Kidney glomerular epithelial cell (primary cell): ENCODE measurements around the gene RGL1.
A peak's percentile ranks its signal among the peaks of the same experiment; 100 is the strongest.
"Not testable (repeated sequence)": the region's sequence is repeated elsewhere in the genome, so short reads cannot be mapped to it uniquely, and the experiment has no call there.

Experiments
- DNase-seq: peaks from one replicate; lab custom pipeline; 2025; lab: John Stamatoyannopoulos, UW

The RGL1 gene

DNA sequence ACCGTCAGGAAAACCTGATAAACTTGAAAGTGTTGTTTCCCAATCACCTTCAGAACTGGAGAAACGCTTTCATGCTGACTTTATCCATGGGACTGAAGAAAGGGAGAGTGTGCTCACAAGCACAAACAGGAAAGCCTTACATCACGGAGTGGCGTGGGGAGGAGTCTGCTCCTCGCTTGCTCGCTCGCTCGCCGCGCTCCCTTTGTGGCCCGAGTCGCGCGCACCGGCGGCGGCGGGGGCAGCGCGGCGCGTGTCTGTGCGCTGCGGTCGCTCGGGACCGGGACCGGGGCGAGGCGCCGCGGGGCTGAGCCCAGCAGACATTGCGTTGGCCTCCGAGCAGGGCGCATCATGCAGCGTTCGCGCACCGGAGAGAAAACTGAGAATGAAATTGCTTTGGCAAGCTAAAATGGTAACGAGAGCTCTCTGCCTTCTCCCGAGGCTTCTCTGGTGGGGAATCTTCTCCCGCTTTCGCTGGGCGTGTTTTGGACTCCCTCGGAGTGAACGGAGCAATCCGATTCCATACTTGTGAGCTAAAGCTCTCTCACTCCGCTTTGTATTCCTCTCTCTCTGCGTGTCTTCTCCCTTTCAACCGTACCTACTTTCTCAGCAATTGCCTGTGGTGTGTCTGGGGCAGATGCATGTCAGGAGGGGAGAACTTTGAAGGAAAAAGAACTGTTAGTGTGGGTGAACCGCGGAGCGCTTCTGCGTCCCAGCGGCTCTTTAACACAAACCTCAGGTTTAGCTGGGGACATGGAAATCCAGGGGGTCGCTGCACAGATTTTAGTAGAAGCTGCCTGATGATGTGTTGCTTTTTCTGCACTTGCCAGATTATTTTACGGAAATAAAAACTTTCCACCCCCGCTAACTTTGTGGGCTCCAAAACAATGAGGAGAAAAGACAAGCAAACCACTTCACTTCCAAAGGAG lies at the start of gene RGL1:
Gene RGL1 (plus strand): TSS at position 205 of the 926 bp plus-strand sequence. CDS start 178 bp downstream, at position 383.
- DNase-seq, result peak; percentile 69

- DNase-seq, result no peak
Measured at GRCh38 chr1:183756326-183756725, 48.6 kb upstream of the RGL1 start.

- peak; percentile 91 for DNase-seq
Measured at GRCh38 chr1:183757061-183757460, 47.9 kb upstream of the RGL1 start.

DNA sequence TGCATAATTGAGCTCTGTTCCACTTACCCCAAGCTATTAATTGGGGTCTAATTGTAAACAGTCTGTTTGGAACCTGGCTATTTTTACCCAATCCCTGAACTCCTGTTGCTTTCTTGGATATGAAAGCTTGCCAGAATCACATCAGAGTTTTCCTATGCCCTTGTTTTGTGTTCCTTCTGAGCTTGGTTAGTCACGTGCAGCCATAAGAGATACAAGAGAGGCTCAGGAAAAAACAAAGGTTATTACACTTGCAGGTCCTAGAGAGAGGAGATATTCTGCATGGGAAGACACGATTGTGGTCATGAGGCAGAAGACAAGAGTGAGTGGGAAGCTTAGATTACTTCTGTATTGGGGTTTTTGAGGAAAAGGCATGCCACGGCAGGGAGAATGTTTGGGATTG lies 46.0 kb upstream of the RGL1 start:
- peak; percentile 31 for DNase-seq

GRCh38 chr1:183760661-183761060 lies 44.3 kb upstream of the RGL1 start:
- DNase-seq, result no peak

GRCh38 chr1:183761871-183762270 lies 43.0 kb upstream of the RGL1 start:
- DNase-seq, result no peak

DNA sequence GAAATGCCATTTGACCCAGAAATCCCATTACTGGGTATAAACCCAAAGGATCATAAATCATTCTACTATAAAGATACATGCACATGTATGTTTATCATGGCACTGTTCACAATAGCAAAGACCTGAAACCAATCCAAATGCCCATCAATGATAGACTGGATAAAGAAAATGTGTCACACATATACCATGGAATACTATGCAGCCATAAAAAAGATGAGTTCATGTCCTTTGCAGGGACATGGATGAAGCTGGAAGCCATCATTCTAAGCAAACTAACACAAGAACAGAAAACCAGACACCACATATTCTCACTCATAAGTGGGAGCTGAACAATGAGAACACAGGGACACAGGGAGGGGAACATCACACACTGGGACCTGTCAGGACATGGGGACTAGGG lies 42.1 kb upstream of the RGL1 start:
- not testable (repeated sequence) for DNase-seq

DNA sequence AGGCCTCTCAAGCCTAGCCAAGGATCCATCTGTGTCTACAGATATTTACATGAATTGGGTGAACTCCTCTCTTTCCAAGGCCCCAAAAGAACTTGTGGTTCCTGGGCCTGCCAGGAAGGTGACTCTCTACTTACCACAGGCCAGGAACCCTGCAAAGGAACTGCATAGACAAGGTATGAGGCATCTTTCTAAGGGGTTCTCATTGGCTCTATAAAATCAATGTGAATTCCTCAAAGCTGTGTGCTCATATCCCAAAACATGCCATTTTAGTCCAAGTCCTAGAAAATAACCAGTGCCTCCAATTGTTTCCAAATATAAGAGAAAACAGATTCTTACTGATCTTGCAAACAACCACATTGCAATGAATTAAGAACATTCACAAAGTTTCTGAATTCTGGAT lies 39.9 kb upstream of the RGL1 start:
- no peak for DNase-seq

GRCh38 chr1:183769956-183770815 lies 34.7 kb upstream of the RGL1 start:
- no peak for DNase-seq

DNA sequence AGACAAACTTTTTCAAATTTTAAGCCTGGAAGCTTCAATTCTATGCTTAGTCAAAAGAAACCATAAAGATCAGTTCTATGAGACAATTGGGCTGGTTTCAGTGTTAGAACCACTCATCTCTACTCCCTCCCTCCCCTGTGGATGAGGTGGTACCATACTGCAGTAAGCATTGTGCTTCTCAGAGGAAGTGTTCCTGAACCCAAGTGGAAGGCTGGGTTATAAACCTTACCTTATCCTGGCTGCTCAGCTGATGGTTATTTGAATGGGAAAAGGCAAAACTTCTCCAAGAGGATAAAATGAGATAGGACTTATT lies 34.1 kb upstream of the RGL1 start:
- no peak for DNase-seq

GRCh38 chr1:183773482-183774274 lies 31.2 kb upstream of the RGL1 start:
- no peak for DNase-seq

GRCh38 chr1:183774938-183775337 lies 30.0 kb upstream of the RGL1 start:
- no peak for DNase-seq

DNA sequence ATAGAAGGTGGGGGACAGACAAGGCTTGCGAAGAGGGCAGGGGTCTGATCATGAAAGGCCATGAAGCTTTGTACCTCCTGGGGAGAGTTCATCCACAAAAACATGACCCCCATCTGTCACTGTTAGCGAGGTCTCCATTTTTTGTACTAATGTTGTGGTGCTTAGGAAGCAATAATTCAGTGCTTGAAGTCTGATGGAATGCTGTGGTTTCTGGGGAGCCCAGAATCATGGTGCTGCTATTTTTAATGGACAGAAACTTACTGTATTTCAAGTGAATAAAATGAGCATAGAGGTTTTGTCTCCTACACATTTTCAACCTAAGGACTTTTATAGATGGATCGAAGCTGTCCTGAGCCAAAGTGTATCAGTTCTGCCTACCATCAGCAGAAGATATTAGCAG lies 28.2 kb upstream of the RGL1 start:
- no peak for DNase-seq

GRCh38 chr1:183777328-183777727 lies 27.6 kb upstream of the RGL1 start:
- DNase-seq, result no peak

- no peak for DNase-seq
Measured at GRCh38 chr1:183778045-183778444, 26.9 kb upstream of the RGL1 start.

GRCh38 chr1:183778568-183779433 lies 26.1 kb upstream of the RGL1 start:
- no peak for DNase-seq

GRCh38 chr1:183780159-183780558 lies 24.8 kb upstream of the RGL1 start:
- DNase-seq, result no peak

- DNase-seq, result no peak
Measured at GRCh38 chr1:183780757-183781156, 24.2 kb upstream of the RGL1 start.

- no peak for DNase-seq
Measured at GRCh38 chr1:183783342-183783741, 21.6 kb upstream of the RGL1 start.

GRCh38 chr1:183783767-183784637 lies 20.9 kb upstream of the RGL1 start:
- no peak for DNase-seq
